GM21526 (cell line): ENCODE data around the gene HOXB2.
"Not testable (repeated sequence)": the region's sequence is repeated elsewhere in the genome, so short reads cannot be mapped to it uniquely, and the experiment has no call there.

Source experiments
- ATAC-seq: cut with Tn5 transposase; IDR thresholded peaks from one replicate; pipeline ENCODE4 v1.9.1; 2021; ENCODE audit warnings: moderate library complexity; ENCODE audit not compliant: unreplicated experiment, low FRiP score

Gene HOXB2

DNA sequence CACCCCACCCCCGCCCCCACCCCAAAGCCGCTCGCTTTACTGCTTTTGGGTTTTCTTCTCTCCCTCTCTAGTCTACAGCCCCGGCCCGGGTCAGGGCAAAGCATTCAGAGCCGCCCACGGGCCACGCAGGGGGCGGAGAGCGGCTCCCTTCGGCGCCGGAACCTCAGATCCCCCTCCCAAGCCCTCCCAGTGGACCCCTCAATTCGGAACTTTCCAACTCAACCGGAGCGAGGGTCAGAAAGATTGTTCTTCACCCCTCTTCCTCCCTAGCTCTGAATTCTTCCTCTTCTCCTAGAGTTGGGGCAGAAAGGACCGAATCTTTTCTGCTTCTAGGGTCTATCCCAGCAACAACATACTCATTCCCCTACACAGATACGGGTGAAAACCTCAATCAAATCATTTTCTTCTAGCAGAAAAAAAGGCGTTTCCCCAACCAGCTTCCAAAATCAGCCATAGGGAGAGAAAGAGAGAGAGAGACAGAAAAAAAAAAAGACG, 1.0 kb downstream of the HOXB2 start:
- ATAC-seq: no peak

DNA sequence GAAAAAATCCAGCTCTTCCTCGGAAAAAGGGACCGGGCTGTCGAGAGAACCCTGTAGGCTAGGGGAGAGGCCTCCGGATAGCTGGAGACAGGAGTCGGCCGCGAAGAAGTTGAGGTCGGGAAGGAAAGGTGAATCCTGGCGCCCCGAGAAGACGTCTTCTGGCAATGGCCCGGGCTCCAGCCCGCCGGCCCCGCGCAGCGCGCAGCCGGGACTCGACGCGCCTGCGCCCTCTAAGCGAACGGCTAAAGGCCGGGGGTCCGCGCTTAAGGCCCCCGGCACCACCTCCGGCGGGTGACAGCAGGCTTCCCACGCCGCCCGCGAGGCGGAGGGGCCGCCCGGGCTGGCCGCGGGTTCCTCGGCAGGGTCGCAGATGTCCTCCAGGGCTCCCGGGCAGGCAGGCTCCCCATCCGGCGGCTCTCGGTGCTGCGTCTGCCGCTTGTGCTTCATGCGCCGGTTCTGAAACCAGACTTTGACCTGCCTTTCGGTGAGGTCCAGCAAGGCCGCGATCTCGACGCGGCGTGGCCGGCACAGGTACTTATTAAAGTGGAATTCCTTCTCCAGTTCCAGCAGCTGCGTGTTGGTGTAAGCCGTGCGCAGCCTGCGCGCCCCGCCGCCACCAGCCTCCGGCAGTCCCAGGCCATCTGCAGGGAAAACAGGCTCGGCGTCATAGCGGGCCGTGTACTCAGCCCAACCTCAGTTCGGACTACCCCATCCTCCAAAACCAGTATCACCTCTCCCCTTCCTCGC, 1.6 kb downstream of the HOXB2 start:
- no peak for ATAC-seq

DNA sequence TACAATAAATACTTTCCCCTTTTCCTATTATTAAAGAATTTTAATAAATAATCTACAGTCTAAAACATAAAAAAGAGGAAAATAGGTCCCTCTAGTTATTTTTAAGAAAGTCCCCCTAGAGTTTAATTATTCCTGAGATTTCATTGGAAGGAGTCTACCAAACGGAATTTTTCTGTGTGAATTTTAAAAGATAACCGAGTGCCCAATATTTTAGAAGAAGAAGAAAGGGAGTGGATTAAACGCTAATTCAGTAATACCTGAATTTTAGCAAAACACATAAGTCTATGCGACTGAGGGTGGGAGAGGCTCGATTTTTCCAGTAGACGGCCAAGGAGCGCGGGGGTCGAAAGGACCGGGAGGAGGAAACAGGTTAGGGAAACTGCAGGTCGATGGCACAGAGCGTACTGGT, 2.2 kb downstream of the HOXB2 start:
- no peak for ATAC-seq

DNA sequence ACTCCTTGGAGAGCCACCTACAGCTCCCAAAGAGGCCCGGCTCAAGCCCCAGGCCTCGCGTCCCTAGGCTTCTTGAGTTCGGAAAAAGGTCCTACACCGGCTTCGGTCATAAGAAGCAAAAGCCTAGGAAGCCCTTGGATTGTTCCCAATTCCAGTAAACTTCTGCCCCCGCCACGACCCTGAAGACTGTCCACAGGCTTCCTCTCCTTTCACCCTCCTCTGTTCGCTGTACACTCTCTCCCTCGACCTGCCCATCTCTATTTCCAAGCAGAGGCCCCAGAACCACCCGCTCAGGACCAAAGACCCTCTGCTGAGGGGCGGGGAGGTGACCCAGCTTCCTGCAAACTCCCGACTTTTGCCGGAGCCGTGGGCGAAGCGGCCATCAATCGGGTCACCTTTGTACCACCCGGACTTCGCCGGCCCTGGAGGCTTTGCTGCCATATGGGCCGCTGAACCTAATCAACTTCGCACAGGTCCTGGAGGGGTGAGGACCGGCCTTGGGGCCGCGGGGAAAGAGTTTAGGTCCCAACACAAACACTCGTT, 2.7 kb downstream of the HOXB2 start:
- no peak for ATAC-seq

DNA sequence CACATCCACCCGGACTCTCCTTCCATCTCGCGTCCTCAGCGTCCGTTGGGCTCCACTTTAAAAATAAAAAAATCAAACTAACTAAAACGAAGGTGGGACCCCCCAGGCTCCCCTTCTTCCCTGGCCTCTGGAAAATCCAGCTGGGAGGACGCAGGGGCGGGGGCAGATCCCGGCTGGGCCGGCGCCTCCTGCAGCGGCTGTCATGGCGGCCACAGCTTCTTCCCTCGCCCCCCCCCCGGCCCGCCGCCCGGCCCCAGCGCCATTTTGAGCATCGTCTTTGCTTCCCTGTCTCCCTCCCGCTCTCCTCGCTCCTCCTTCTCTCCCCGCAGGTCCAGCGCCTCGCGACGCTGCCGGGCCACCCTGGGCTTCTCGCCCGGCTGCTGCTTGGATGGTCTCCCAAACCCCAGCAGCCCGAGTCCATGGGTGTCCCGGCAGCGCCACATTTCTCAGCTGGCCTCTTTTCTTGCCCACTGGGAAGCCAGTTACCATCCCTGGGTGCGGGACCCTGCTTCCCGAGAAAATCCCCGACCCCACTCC, 3.3 kb downstream of the HOXB2 start:
- no peak for ATAC-seq

DNA sequence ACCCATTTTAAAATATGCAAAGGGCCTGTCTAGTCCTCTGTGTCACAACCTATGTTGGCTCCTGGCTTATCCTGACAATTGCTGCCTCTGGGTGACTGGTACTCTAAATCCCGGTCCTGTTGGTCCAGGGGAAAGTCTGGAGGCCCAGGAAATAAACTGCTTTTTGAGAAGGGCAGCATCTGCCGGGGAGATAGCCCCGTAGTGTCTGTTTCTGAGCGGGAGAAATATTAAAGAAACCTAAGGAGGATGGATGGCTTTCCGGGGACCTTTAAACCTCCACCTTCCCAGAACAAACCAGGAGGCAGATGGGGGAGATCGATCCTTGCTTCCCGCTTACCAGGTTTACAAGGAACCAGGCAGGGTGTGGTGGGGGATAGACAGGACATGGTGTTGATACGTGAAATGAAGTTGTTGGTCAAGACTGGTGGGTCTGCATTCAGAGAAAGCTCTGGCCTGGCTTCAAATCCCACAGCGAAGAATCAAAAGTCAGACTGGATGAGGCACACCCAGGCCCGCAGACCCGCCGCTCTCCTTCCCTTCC, 3.8 kb downstream of the HOXB2 start:
- ATAC-seq: no peak

DNA sequence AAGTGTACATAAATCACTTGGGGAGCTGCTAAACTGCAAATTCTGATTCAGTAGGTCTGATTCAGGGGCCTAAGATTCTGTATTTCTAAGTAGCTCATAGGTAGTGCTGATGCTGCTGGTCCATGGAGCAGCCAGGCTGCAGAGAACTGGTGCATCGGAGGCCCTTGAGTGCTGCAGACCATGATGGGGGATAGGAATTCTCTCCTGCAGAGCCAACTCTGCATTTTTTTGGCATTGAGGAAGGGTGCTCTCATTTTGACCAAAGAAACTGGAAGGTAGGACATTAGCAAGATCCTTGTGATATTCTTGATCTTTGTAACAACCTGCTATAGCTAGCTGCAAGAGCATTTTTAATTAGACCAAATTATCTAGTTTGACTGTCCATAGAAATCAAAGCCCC, 4.7 kb downstream of the HOXB2 start:
- no peak for ATAC-seq

DNA sequence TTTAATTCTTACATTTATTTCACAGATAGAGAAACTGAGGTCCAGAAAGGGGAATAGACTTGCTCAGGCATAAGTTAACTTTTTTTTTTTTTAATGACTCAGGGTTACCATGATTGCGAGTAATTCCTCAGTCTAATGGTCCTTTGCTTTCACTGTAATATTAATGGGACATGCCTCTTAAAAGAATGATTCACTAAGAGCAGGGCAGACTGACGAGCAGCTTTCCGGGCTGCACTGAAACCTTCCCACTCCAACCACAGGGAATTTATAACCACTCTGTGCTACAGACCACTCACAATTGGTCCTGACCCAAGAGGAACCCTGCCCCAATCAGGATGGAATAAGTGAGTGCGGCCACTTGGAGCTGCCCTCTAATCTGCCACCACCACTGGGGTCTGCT, 5.7 kb downstream of the HOXB2 start:
- no peak for ATAC-seq

DNA sequence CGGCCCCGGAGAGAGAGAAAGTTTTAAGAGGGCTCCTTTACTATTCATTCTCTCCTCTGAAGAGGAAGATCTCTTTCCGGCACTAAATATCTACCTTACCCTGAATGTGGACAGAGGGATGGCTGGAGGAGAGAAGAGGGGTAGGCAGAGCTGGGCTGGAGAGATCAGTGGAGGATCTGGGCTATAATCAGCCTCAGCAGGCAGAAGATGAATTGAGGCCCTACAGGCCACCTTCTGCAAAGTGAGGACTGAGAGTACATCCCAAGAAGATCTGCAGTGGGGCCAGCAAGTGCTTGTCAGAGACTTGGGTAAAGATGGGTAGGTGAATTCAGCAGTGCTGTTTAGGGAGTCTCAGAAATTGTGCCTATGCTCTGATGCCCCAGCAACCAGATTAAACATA, 7.6 kb downstream of the HOXB2 start:
- ATAC-seq: no peak

DNA sequence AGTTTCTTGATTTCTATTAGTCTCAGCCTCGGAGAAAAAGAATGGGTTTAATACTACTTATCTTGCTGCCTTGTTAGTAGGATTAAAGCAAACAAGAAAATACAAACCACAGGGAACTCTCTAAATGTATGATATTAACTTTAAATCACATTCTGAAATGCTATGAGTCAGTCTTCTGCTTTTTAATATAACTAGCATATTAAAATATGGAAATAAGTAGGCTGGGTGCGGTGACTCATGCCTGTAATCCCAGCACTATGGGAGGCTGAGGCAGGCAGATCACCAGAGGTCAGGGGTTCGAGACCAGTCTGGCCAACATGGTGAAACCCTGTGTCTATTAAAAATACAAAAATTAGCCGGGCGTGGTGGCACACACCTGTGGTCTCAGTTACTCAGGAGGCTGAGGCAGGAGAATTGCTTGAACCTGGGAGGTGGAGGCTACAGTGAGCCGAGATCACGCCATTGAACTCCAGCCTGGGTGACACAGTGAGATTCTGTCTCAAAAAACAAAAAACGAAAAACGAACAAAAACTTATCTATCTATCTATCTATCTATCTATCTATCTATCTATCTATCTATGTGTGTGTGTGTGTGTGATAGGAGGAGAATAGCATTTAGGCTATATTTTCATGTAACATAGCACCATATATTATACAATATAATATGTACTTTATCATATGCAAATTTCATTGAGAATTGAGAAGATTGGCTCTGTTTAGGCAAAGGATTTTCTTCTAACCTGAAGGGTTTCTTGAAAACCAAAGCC, 8.9 kb downstream of the HOXB2 start:
- not testable (repeated sequence) for ATAC-seq

DNA sequence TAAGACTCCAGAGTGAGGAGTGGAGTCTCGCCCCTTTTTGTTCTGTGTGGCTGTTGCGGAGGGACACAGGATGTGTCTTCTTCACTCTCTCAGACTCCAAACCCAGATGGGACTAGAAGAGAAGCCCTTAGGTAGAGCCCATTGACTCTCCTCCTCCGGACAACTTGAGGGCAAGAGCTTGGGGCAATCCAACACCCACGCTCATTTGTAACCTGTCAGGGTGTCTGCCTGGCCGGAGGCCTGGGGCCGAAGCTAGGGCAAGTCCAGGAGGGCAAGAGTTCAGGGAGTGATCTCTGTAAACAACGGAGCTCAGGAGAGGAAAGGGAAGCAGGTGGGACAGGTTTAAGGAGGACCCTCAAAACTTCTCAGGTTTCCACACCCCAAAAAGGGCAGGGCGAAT, 12.6 kb downstream of the HOXB2 start:
- no peak for ATAC-seq

DNA sequence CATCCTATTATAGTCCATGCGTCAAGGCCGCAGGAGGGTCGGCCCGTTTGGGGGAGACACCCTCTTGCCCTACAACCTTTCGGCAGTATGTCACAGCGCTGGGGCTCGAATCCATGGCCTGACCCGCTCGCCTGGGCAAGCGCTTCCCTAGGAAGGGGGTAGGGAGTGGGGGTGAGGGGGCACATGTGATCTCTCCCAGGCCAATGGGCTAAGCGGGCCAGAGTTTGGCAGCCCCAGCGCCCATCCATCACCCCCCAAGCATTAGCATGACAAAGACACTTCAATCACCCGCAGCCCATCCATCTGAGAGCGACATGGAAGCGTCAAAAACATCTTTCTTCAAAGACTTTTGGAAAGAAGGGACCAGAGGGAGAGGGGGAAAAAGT, 14.0 kb downstream of the HOXB2 start, which contains the start of gene HOXB1:
Gene HOXB1, minus strand, starts transcription at position 125 of the 386 bp plus-strand sequence. Its CDS starts 107 bp downstream, at position 18.
- ATAC-seq: no peak

DNA sequence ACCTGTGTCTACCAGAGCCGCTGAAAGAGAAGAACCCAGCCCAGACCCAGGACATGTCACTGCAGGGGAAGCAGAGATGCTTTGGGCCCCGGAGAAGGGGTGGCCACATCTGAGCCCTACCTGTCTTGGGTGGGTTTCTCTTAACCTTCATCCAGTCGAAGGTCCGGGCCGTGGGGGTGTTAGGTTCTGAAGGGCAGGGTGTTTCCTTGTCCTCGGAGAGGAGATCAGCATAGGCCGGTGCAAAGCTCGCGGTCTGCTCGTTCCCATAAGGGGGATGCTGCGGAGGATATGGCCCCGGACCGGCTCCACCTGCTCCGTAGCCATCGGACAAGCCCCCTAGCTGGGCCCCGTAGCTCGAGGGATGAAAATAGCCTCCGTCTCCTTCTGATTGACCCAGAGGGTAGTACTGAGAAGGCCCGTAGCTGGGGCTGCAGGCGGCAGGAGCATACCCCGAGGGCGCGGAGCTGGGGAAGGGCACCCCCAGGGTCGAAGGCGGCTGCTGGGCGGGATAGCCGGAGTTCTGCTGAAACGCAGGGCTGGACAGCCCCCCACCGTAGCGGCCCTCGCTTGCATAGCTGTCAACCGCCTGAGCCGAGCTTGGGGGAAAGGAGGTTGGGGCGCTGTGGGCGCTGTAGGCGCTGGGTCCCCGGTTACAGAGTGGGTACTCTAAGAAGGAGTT, 14.6 kb downstream of the HOXB2 start:
- ATAC-seq: no peak

DNA sequence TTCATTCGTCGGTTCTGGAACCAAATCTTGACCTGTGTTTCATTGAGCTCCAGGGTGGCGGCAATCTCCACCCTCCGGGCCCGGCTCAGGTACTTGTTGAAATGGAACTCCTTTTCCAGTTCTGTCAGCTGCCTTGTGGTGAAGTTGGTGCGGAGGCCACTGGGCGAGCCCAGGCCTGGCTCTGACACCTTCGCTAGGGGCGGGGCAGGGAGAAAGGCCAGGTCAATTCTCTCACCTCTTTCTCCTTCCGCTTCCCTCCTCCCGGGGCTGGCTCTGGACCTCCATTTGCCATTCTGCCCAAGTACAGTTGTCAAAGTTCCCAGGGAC, 15.3 kb downstream of the HOXB2 start:
- ATAC-seq: no peak

DNA sequence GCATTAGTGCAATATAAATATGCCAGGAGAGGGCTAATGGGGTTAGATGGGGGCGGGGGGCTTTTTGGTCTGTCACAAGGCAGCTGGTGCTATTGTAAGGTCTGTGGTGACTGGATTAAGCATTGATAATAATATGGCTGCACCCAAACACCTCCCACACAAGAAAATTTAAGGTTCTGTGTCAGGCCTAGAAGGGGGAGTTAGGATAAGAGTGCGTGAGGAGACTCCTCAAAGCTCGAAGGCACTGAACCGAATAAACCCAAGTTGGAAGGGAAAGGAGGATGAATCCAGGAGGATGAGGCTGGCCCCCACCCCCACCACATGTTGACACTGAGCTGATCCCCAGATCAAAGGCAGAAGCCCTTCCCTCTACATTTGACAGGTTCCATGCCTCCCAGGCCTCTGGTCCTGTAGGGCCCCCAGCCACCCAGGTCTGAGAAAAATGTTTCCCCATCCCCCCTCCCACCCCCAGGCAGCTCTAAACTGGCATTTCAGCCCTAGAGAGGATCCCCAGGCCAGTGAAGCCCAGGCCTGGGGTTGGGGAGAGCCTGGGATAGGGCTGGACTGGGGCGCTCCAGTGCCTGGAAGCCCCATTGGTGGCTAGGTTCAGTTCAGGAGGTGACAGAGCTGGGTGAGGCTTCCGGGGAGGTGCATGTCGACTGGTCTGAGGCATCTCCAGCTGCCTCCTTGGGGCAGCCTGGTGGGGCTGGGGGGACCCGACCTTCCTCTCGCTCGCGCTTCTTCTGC, 15.8 kb downstream of the HOXB2 start:
- ATAC-seq: no peak

DNA sequence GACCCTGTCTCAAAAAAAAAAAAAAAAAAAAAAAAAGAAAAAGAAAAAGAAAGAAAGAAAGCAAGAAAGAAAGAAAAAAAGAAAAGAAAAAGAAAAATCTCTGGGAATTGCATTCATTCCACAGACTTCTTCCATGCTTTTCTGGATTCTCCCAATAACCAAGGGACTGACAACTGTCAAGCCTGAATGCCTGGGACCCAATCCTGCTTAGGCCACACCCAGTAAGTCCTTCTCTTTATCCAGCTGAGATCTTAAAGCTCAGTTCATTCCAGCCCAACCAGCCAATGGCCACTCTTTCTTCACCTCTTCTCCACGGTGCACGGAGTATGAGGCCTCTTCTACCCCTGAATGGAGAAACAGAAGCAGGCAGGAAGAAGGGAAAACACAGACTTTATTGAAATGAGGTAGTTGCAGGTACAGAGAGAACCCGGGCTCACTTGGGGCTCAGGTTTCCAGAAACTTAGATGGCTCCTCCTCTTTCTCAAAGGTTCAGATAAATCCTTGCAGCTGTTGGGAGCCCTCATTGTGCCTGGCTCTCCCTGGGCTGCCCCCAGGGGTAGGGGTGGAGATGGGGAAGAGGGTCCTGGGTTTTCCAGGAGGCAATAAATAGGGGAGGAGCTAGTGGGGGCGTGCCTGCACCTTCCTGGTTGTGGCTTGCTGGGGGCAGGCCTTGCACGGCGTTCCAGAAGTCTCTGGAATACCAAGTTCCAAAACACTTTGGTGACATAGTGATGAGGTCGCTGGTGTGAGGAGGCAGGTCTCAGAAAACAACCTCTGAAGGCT, 16.6 kb downstream of the HOXB2 start:
- ATAC-seq: no peak

DNA sequence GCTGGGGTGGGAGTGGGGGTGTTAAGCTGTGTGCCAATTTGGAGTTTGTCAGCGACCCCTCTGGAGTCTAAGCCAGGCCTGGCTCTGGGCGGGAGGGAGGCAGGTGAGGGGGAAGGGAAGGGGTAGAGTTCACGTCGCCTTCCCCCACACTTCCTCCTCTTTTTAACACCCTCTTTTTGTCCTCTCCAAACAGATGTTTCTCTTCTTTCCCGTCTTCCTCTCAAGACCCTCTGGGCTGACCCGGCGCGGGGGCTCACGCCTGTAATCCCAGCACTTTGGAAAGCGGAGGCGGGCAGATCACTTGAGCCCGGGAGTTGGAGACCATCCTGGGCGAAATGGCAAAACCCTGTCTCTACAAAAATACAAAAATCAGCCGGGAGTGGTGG, 17.4 kb downstream of the HOXB2 start:
- ATAC-seq: no peak

DNA sequence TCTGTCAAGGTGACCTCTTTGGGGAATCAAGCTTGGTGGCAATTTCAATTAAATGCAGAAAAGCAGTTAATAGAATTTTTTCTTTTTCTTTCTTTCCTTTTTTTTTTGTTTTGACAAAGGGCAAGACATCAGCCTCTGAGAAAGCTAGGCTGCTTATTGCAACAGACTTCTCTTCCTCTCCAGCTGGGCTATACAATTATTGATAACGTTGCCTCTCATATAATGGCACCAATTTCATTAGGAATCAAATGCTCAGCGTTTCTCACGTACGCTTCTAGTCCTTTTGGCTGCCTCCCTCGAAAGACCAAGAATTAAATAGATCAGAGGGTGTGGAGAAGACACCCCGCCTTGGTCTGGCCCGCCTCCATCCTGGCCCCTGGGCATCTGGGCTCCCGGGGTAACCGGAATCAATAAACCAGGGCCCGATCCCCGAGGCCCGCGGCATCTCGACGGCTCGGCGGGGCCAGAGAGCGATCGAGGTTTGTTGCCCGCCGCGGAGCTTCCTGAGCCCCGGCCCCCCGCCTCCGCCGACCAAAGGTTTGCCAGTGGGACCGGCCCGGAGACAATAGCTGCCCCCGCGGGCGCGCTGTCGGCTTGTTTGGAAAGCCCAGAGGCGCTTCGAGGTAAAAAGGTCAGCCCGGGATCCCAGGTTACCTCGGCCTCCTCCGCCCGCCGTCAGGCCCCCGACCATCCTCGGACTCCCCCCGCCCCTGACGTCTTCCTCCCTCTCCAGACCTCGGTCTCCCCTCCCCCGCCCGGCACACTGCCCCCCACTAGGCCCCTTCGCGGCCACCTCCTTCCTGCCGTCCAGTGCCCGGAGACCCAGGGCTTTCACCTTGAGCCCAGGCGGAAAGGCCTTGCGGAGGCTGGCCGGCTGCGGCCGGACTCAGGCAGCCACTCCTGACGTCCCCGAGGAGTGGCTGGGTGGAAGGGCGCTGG, 18.0 kb downstream of the HOXB2 start:
- no peak for ATAC-seq
